ENCODE measurements around the gene BID.

DNA sequence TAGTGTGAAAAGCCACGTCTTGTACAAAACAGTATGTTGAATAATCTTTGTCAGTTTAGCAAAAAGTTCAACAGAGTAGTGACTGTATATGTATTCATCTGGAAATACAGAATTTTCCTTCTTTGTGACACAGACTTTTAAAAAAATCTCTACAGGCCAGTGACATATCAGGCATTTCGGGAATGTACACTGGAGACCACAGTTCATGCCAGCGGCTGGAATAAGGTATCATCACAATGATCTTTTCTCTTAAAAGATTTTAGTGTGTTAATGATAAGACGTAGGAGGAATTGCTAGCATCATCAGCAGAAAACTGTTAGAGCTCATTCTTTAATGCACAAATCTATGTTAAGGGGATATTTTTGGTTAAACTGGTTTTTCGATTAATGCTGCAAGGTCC is 78.3 kb downstream of the BID start:
- TF ChIP-seq CTCF (IDR thresholded peaks at IDR 0.05) = no peak
- TF ChIP-seq EZH2 (IDR thresholded peaks at IDR 0.05) = no peak
- no peak for TF ChIP-seq EZH2phosphoT487 (IDR thresholded peaks at IDR 0.05)

Measured in neural progenitor cell (in vitro differentiated cells).